WTC11 (cell line): ENCODE measurements around the gene SUPT4H1.

Source experiments
- GABPB1 ChIP-seq: sonication (generic); formaldehyde crosslinking; IDR thresholded peaks from 2 replicates; pipeline ENCODE4 v1.8.1; 2023; ENCODE audit warnings: mild to moderate bottlenecking, missing genetic modification reagents
- NR2C2 ChIP-seq: sonication (generic); formaldehyde crosslinking; IDR thresholded peaks from 2 replicates; pipeline ENCODE4 v1.8.0; 2022; ENCODE audit warnings: mild to moderate bottlenecking, missing genetic modification reagents
- TF ChIP-seq, protein P1 (sequence below): sonication (generic); formaldehyde crosslinking; IDR thresholded peaks from 2 replicates; pipeline ENCODE4 v1.8.0; 2022; ENCODE audit warnings: mild to moderate bottlenecking, missing genetic modification reagents
- TF ChIP-seq, protein P2 (sequence below): fragments of 200-600 bp; IDR thresholded peaks from 2 replicates; pipeline ENCODE4 v1.8.0; 2022; ENCODE audit warnings: antibody characterized with exemption

DNA sequence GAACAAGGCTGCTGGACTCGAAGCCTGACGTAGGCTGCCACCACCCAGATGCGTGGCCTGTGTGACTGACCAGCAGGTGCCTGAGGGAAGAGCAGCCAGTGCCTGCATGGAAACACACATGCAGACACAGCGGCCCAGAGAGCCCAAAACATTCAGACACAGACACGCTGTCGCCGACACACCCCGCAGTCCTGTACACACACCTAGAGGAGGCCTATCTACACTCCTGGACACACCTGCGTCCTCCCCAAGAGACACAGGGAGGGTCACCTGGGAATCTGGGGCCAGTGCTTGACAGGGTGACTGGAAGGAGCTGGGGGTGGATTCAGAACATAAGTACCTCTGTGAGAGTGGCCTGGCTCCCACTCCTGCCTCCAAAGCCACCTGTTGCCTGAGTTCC lies 17.3 kb downstream of the SUPT4H1 start:
- TF ChIP-seq, protein P1, sequence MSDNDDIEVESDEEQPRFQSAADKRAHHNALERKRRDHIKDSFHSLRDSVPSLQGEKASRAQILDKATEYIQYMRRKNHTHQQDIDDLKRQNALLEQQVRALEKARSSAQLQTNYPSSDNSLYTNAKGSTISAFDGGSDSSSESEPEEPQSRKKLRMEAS (CRISPR knock-in tag), result no peak
- TF ChIP-seq NR2C2 (CRISPR knock-in tag) (no peak), GABPB1 (CRISPR knock-in tag) (no peak)
- TF ChIP-seq, protein P2, sequence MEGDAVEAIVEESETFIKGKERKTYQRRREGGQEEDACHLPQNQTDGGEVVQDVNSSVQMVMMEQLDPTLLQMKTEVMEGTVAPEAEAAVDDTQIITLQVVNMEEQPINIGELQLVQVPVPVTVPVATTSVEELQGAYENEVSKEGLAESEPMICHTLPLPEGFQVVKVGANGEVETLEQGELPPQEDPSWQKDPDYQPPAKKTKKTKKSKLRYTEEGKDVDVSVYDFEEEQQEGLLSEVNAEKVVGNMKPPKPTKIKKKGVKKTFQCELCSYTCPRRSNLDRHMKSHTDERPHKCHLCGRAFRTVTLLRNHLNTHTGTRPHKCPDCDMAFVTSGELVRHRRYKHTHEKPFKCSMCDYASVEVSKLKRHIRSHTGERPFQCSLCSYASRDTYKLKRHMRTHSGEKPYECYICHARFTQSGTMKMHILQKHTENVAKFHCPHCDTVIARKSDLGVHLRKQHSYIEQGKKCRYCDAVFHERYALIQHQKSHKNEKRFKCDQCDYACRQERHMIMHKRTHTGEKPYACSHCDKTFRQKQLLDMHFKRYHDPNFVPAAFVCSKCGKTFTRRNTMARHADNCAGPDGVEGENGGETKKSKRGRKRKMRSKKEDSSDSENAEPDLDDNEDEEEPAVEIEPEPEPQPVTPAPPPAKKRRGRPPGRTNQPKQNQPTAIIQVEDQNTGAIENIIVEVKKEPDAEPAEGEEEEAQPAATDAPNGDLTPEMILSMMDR, result no peak
